PC-3 (cell line): ENCODE results near the gene CORO2B.

Source experiments
- CTCF ChIP-seq: fragments of 300-600 bp; sonication (generic); conservative IDR thresholded peaks from 2 replicates; pipeline ENCODE4 v1.5.1; 2017; ENCODE audit warnings: antibody characterized with exemption, low read depth, mild to moderate bottlenecking, low read length
- EZH2 ChIP-seq: fragments of 300-600 bp; sonication (generic); IDR thresholded peaks from one replicate; pipeline ENCODE4 v1.6.1; 2017; ENCODE audit warnings: antibody characterized with exemption, mild to moderate bottlenecking, low read length; ENCODE audit not compliant: unreplicated experiment

GRCh38 chr15:68578980-68579935, at the start of gene CORO2B:
- TF ChIP-seq CTCF (no peak), EZH2 (no peak)
